Esophagus muscularis mucosa (tissue), 4 donors: Measurements from ENCODE around the gene DOCK2.

Source experiments
- EP300 ChIP-seq: sonication (generic); formaldehyde crosslinking; IDR thresholded peaks from one replicate; pipeline ENCODE4 v1.6.1; 2017; ENCODE audit warnings: antibody characterized with exemption
- POLR2A ChIP-seq: fragments of 450-650 bp; IDR thresholded peaks from one replicate; pipeline ENCODE4 v1.6.1; 2017; ENCODE audit warnings: antibody characterized with exemption, moderate library complexity, mild to moderate bottlenecking, low read depth
- POLR2AphosphoS5 ChIP-seq, 2 donors: sonication (generic); formaldehyde crosslinking; IDR thresholded peaks; one replicate each; pipeline ENCODE4 v1.6.1; 2017; ENCODE audit warnings: antibody characterized with exemption in 2 of 2
- TF ChIP-seq, protein P1 (sequence below), 3 experiments: fragments of 200-600 bp in 2 of 3; fragments of 450-650 bp in 1 of 3; sonication (generic) in 2 of 3; IDR thresholded peaks; one replicate each; pipeline ENCODE4 v1.5.1; 2017 to 2019; ENCODE audit warnings: antibody characterized with exemption in 3 of 3, mild to moderate bottlenecking in 2 of 3, moderate library complexity in 1 of 3

DNA sequence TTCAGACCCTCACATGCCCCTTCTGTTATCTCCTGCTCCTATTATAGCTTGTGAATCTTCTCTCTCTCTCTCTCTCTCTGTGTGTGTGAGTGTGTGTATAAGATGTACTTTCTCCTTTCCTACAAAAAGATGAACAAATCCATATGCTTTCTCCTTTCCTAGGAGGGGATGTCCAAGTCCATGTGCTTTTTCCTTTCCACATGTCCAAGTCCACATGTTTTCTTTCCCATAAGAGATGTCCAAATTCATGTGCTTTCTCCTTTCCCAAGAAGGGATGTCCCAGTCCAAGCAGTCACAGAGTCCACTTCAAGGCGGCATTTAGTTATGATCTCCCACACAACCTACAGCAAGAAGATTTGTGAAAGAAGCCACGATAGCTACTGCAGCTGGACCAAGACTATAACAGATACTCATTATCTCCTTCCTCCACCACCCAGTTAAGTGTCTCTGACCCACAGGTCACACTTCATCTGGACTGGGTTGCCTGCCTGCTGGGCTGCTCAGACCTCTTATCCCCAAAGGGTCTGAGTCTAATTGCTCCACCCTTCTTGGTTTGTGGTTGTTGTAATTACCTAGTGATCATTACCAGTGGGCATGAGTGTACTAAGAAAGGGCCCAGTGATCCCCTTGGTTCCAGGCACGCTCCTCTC, 450.2 kb downstream of the DOCK2 start:
- TF ChIP-seq POLR2A (no peak), POLR2AphosphoS5 (IDR thresholded peaks at IDR 0.05) (no peak), EP300 (no peak)
- TF ChIP-seq, protein P1, sequence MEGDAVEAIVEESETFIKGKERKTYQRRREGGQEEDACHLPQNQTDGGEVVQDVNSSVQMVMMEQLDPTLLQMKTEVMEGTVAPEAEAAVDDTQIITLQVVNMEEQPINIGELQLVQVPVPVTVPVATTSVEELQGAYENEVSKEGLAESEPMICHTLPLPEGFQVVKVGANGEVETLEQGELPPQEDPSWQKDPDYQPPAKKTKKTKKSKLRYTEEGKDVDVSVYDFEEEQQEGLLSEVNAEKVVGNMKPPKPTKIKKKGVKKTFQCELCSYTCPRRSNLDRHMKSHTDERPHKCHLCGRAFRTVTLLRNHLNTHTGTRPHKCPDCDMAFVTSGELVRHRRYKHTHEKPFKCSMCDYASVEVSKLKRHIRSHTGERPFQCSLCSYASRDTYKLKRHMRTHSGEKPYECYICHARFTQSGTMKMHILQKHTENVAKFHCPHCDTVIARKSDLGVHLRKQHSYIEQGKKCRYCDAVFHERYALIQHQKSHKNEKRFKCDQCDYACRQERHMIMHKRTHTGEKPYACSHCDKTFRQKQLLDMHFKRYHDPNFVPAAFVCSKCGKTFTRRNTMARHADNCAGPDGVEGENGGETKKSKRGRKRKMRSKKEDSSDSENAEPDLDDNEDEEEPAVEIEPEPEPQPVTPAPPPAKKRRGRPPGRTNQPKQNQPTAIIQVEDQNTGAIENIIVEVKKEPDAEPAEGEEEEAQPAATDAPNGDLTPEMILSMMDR (IDR thresholded peaks at IDR 0.05) = no peak
